SK-N-SH treated with all-trans-retinoic acid at 6 μM for 48 hours (cell line): ENCODE results near the gene TXNDC11.

Source experiments
- ATAC-seq: fragments of 200-7000 bp; cut with Tn5 transposase; 3 replicates; pipeline ENCODE4 v1.9.1; 2020; ENCODE audit warnings: mild to moderate bottlenecking, moderate library complexity
- ARNTL ChIP-seq: fragments of 450-650 bp; formaldehyde crosslinking; IDR thresholded peaks from 2 replicates; pipeline ENCODE4 v1.5.0; 2020; ENCODE audit warnings: low read depth, mild to moderate bottlenecking, moderate library complexity, borderline replicate concordance
- BACH2 ChIP-seq: fragments of 250-450 bp; sonication (Bioruptor Pico); IDR thresholded peaks from 2 replicates; pipeline ENCODE4 v1.9.0; 2021; ENCODE audit warnings: mild to moderate bottlenecking, borderline replicate concordance
- CREB5 ChIP-seq: fragments of 250-450 bp; sonication (Bioruptor Pico); IDR thresholded peaks from 2 replicates; pipeline ENCODE4 v1.5.1; 2020; ENCODE audit warnings: low read depth, mild to moderate bottlenecking, moderate library complexity
- CSDC2 ChIP-seq: fragments of 250-450 bp; sonication (Bioruptor Pico); IDR thresholded peaks from 2 replicates; pipeline ENCODE4 v1.5.0; 2020; ENCODE audit warnings: mild to moderate bottlenecking, moderate library complexity
- ESRRG ChIP-seq: fragments of 250-450 bp; sonication (Bioruptor Pico); IDR thresholded peaks from 2 replicates; pipeline ENCODE4 v1.6.1; 2021; ENCODE audit warnings: mild to moderate bottlenecking
- GLIS3 ChIP-seq: fragments of 250-450 bp; sonication (Bioruptor Pico); IDR thresholded peaks from 2 replicates; pipeline ENCODE4 v1.5.0; 2020; ENCODE audit warnings: mild to moderate bottlenecking, moderate library complexity
- ISL1 ChIP-seq: fragments of 250-450 bp; sonication (Bioruptor Pico); IDR thresholded peaks from 2 replicates; pipeline ENCODE4 v2.1.2; 2022; ENCODE audit warnings: mild to moderate bottlenecking, moderate library complexity
- OSR1 ChIP-seq: fragments of 250-450 bp; sonication (Bioruptor Pico); IDR thresholded peaks from 2 replicates; pipeline ENCODE4 v1.8.0; 2022; ENCODE audit warnings: moderate library complexity, mild to moderate bottlenecking, inconsistent platforms
- POU6F1 ChIP-seq: fragments of 250-450 bp; sonication (Bioruptor Pico); IDR thresholded peaks from 2 replicates; pipeline ENCODE4 v1.8.0; 2021; ENCODE audit warnings: low read depth, mild to moderate bottlenecking, moderate library complexity, borderline replicate concordance
- PPARA ChIP-seq: fragments of 250-450 bp; sonication (Bioruptor Pico); IDR thresholded peaks from 2 replicates; pipeline ENCODE4 v1.5.0; 2020; ENCODE audit warnings: mild to moderate bottlenecking, borderline replicate concordance
- RARB ChIP-seq: fragments of 250-450 bp; sonication (Bioruptor Pico); IDR thresholded peaks from 2 replicates; pipeline ENCODE4 v1.8.0; 2021; ENCODE audit warnings: mild to moderate bottlenecking, moderate library complexity
- TCF4 ChIP-seq: fragments of 250-450 bp; sonication (Bioruptor Pico); IDR thresholded peaks from 2 replicates; pipeline ENCODE4 v1.8.0; 2021; ENCODE audit warnings: mild to moderate bottlenecking, moderate library complexity, borderline replicate concordance
- TOX ChIP-seq: fragments of 250-450 bp; sonication (Bioruptor Pico); IDR thresholded peaks from 2 replicates; pipeline ENCODE4 v1.8.0; 2021; ENCODE audit warnings: mild to moderate bottlenecking, moderate library complexity, borderline replicate concordance
- TSHZ2 ChIP-seq: fragments of 250-450 bp; sonication (Bioruptor Pico); IDR thresholded peaks from 2 replicates; pipeline ENCODE4 v1.5.0; 2020; ENCODE audit warnings: mild to moderate bottlenecking, moderate library complexity
- ZC3H10 ChIP-seq: fragments of 250-450 bp; sonication (Bioruptor Pico); IDR thresholded peaks from 2 replicates; pipeline ENCODE4 v1.5.1; 2021; ENCODE audit warnings: mild to moderate bottlenecking, moderate library complexity
- ZFP3 ChIP-seq: fragments of 250-450 bp; sonication (Bioruptor Pico); IDR thresholded peaks from 2 replicates; pipeline ENCODE4 v1.5.0; 2020; ENCODE audit warnings: mild to moderate bottlenecking, moderate library complexity
- ZFP30 ChIP-seq: fragments of 450-650 bp; formaldehyde crosslinking; IDR thresholded peaks from 2 replicates; pipeline ENCODE4 v1.5.0; 2022; ENCODE audit warnings: mild to moderate bottlenecking, moderate library complexity
- ZNF565 ChIP-seq: fragments of 450-650 bp; formaldehyde crosslinking; conservative IDR thresholded peaks from 2 replicates; pipeline ENCODE4 v1.5.0; 2020; ENCODE audit warnings: low read depth, mild to moderate bottlenecking, moderate library complexity
- ZNF70 ChIP-seq: fragments of 450-650 bp; formaldehyde crosslinking; IDR thresholded peaks from 2 replicates; pipeline ENCODE4 v1.5.0; 2020; ENCODE audit warnings: mild to moderate bottlenecking, moderate library complexity
- ZNF8 ChIP-seq: fragments of 450-650 bp; formaldehyde crosslinking; IDR thresholded peaks from 2 replicates; pipeline ENCODE4 v1.5.0; 2020; ENCODE audit warnings: mild to moderate bottlenecking, moderate library complexity

The TXNDC11 gene

GRCh38 chr16:11639008-11639562 lies 103.6 kb downstream of the TXNDC11 start (continued):
- TF ChIP-seq CREB5 (CRISPR knock-in tag), result no peak
- TF ChIP-seq ZNF70 (CRISPR knock-in tag), result no peak

DNA sequence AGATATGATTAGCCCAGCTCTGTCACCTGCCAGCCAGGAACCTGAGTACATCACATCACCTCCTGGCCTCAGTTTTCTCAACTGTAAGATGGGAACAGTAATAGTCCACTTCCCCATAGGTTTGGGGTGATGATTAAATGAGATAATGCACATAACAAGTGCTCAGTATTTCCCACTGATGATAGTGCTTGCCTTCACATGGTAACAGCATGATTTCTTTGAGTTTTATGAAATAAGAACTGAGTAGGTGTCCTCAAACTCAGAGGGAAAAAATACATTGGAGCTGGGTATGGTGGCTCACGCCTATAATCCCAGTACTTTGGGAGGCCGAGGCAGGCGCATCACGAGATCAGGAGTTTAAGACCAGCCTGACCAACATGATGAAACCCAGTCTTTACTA lies 104.5 kb downstream of the TXNDC11 start:
- no peak for ATAC-seq
- TF ChIP-seq ZC3H10 (CRISPR knock-in tag), result no peak
- no peak for TF ChIP-seq ZNF8
- TF ChIP-seq GLIS3 (CRISPR knock-in tag), result no peak
- no peak for TF ChIP-seq ZNF70 (CRISPR knock-in tag)
- no peak for TF ChIP-seq POU6F1 (CRISPR knock-in tag)
- TF ChIP-seq CSDC2 (CRISPR knock-in tag), result no peak
- no peak for TF ChIP-seq PPARA (CRISPR knock-in tag)
- no peak for TF ChIP-seq ZFP3
- TF ChIP-seq, all 23 proteins: peak for 0

DNA sequence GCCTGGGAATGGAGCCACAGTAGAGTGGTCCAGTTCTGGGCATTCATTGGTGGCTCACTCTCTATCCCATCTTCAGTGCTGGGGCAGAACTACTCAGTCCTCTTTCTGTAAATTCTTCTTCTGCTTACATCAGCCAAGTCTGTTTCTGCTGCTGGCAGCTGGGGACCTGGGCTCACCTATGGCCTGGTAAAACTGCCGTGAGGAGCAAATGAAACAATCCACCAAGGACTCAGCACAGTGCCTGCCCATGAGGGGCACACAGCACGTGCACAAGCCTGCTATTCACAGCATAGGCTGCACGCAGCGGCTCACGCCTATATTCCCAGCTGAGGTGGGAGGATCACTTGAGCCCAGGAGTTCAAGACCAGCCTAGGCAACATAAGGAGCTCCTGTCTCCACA lies 105.3 kb downstream of the TXNDC11 start:
- no peak for TF ChIP-seq RARB (CRISPR knock-in tag)
- no peak for TF ChIP-seq OSR1 (CRISPR knock-in tag)
- no peak for TF ChIP-seq CREB5 (CRISPR knock-in tag)
- TF ChIP-seq ZC3H10 (CRISPR knock-in tag), result no peak
- no peak for TF ChIP-seq TSHZ2 (CRISPR knock-in tag)
- no peak for TF ChIP-seq POU6F1 (CRISPR knock-in tag)
- TF ChIP-seq PPARA (CRISPR knock-in tag), result no peak
- TF ChIP-seq ZFP30 (CRISPR knock-in tag), result no peak
- TF ChIP-seq ARNTL (CRISPR knock-in tag), result no peak
- no peak for TF ChIP-seq TOX (CRISPR knock-in tag)
- no peak for TF ChIP-seq ESRRG
- no peak for TF ChIP-seq ZNF565 (CRISPR knock-in tag)
- no peak for TF ChIP-seq BACH2 (CRISPR knock-in tag)
- no peak for TF ChIP-seq ZFP3
- no peak for TF ChIP-seq GLIS3 (CRISPR knock-in tag)
- TF ChIP-seq CSDC2 (CRISPR knock-in tag), result no peak
- TF ChIP-seq ISL1 (CRISPR knock-in tag), result no peak
- TF ChIP-seq TCF4 (CRISPR knock-in tag), result no peak
- TF ChIP-seq ZNF8, result no peak
- no peak for TF ChIP-seq ZNF70 (CRISPR knock-in tag)
- no peak for ATAC-seq
